ENCODE data around the gene GABBR2. TPM values are rescaled to one million over a fixed set of nuclear protein-coding genes. Genes with fewer than 3 reads are reported as not detected.

Gene GABBR2
- total RNA-seq, 1 experiment from 2014 or later = 0.33 TPM

GRCh38 chr9:98240475-98240874, 468.3 kb downstream of the GABBR2 start:
- no peak overlapping the region for H3K27ac Mint-ChIP-seq (ENCODE audit: unreplicated experiment)

More at GRCh38 chr9:98240475-98240874, 468.3 kb downstream of the GABBR2 start:
- no peaks in the 10 kb centered on the region for H3K9me3 Mint-ChIP-seq (ENCODE audit: low read depth, unreplicated experiment)
- no peaks in the 10 kb centered on the region for H3K27me3 Mint-ChIP-seq (ENCODE audit: unreplicated experiment)
- CTCF ChIA-PET = interaction anchor here (0.9 kb wide), 1 partner anchor 16 kb away, joined by 5 read pairs; no protein-coding TSS in a partner anchor
- no peak for DNase-seq
- intact Hi-C loops (cut with micrococcal nuclease; ENCODE audit: unreplicated experiment) = no loop called here
- H3K36me3 Mint-ChIP-seq (ENCODE audit: insufficient read depth, unreplicated experiment) = no peaks in the 10 kb centered on the region
- H3K4me3 Mint-ChIP-seq (ENCODE audit: low read depth, unreplicated experiment) = no peak overlapping the region
- H3K4me1 Mint-ChIP-seq (ENCODE audit: low read depth, unreplicated experiment) = no peaks in the 10 kb centered on the region
- no TSS peak for BruUV-seq (replicated peaks)
- TF ChIP-seq CTCF (IDR thresholded peaks at IDR 0.05; ENCODE audit: unreplicated experiment) = no peak

Other genes with a start within 250 kb of the GABBR2 start
- 31.5 and 32.2 TPM in 2 replicates for gene ANKS6, start 87.6 kb upstream of the GABBR2 start, total RNA-seq (2022)
- gene GALNT12, start 98.7 kb upstream of the GABBR2 start, total RNA-seq (2022) = 49.2 and 51.2 TPM in 2 replicates
- gene COL15A1, start 235.0 kb upstream of the GABBR2 start, total RNA-seq (2022) = not detected in 2 replicates